Psoas muscle (tissue), 8 donors: ENCODE data around the gene SPATA6L. TPM values are rescaled to one million over a fixed set of nuclear protein-coding genes. Genes with fewer than 3 reads are reported as not detected.

ENCODE experiments used
- ATAC-seq, 4 donors: fragments of 200-7000 bp; cut with Tn5 transposase; one replicate each; pipeline ENCODE4 v1.9.1; 2020; ENCODE audit warnings: moderate library complexity in 3 of 4, mild to moderate bottlenecking in 2 of 4
- DNase-seq, 2 donors: peaks; one replicate each; pipeline ENCODE4 v3.0.0-alpha.2; 2020
- H3K27ac ChIP-seq: fragments of 200-600 bp; one replicate; pipeline ENCODE4 v1.8.0; 2022
- H3K27me3 ChIP-seq, 3 donors: fragments of 200-600 bp in 1 of 3; one replicate each; pipeline versions ENCODE4 v1.6.1 to v1.8.0; 2013 to 2022; ENCODE audit warnings: low read length in 2 of 3, mild to moderate bottlenecking in 2 of 3, moderate library complexity in 1 of 3; ENCODE audit not compliant: insufficient read depth in 3 of 3
- H3K36me3 ChIP-seq, 2 donors: fragments of 200-600 bp in 1 of 2; one replicate each; pipeline versions ENCODE4 v1.6.1 to v1.8.0; 2013 to 2022; ENCODE audit warnings: low read depth in 1 of 2, mild to moderate bottlenecking in 1 of 2, moderate library complexity in 1 of 2; ENCODE audit not compliant: insufficient read depth in 1 of 2
- H3K4me1 ChIP-seq: fragments of 200-600 bp; one replicate; pipeline ENCODE4 v1.8.0; 2022
- H3K4me3 ChIP-seq: fragments of 200-600 bp; one replicate; pipeline ENCODE4 v1.8.0; 2022; ENCODE audit warnings: mild to moderate bottlenecking
- H3K9me3 ChIP-seq: fragments of 200-600 bp; one replicate; pipeline ENCODE4 v1.8.0; 2022
- CTCF ChIP-seq: fragments of 200-600 bp; IDR thresholded peaks from one replicate; pipeline ENCODE4 v1.8.0; 2022; ENCODE audit warnings: antibody characterized with exemption
- WGBS, 3 donors: extraction: QIAGEN DNeasy Blood & Tissue Kit; methylation state at CpG; one replicate each; pipeline versions ENCODE4 v1.1.6 to v1.1.7; 2013; 5-methylcytosine and 5-hydroxymethylcytosine counted together
- intact Hi-C, 2 donors: fragments of 100-400 bp; cut with DNase I; formaldehyde crosslinking; loops; one replicate each; pipeline versions ENCODE4 v1.11.0 to v1.14.2; 2022
- polyA plus RNA-seq, 3 donors: library from polyadenylated mRNA; stranded (reverse); fragments of 200-250 nt; gene quantifications; one replicate each; pipeline ENCODE4 v1.2.3, GENCODE V29; 2013
- total RNA-seq, 4 donors: library from RNA; stranded (reverse); fragmentation: NEBNext Ultra II Directional in 2 of 4; extraction: Animal tissue kit (Norgen Biotek cat#: 25700) in 2 of 4; gene quantifications; one replicate each; pipeline versions ENCODE4 v1.2.1 to v1.2.4, GENCODE V29; 2021 to 2023
- donor health status: healthy with polysubstance abuse.
- donor health status: DM: no; HTN: no; CAD: no; lungs with moderate emphysema.
- donor health status: Bipolar disorder and iron deficiency.
- donor health status: healthy.
- donor health status: DM: yes; HTN: yes; CAD: no.
- donor health status: DM: no; HTN: no; CAD: no.
- donor health status: DM: no; HTN: no; CAD: no.
- donor health status: DM: yes; HTN: yes; CAD: no.

Gene SPATA6L
- total and polyA plus RNA-seq, 7 donors: 0.09 to 0.79 (median 0.22) TPM

GRCh38 chr9:4620057-4620765 is 46.1 kb downstream of the SPATA6L start:
- H3K27ac ChIP-seq: no peak overlapping the region
- no peaks in the 10 kb centered on the region for H3K9me3 ChIP-seq
- TF ChIP-seq CTCF: no peak
- H3K27me3 ChIP-seq: no peaks in the 10 kb centered on the region
- intact Hi-C loops: no loop called here
- WGBS, 3 donors: 82 to 89% (median 83%) methylated on average over 3 of the region's 3 CpGs
- H3K4me3 ChIP-seq: no peak overlapping the region
- no peaks in the 10 kb centered on the region for H3K36me3 ChIP-seq
- no peaks in the 10 kb centered on the region for H3K4me1 ChIP-seq
- ATAC-seq (no peak), DNase-seq (no peak)

GRCh38 chr9:4618700-4619099 is 47.6 kb downstream of the SPATA6L start:
- no peak overlapping the region for H3K4me3 ChIP-seq
- intact Hi-C loops: no loop called here
- no peaks in the 10 kb centered on the region for H3K9me3 ChIP-seq
- H3K36me3 ChIP-seq: no peaks in the 10 kb centered on the region
- H3K4me1 ChIP-seq: no peaks in the 10 kb centered on the region
- no peak overlapping the region for H3K27ac ChIP-seq
- ATAC-seq: no peak
- DNase-seq: no peak
- no peaks in the 10 kb centered on the region for H3K27me3 ChIP-seq
- 85 to 96% (median 89%) methylated on average over 2 of the region's 2 CpGs for WGBS, 3 donors
- no peak for TF ChIP-seq CTCF

- no peaks in the 10 kb centered on the region for H3K36me3 ChIP-seq
- WGBS, 3 donors: 49 to 56% (median 54%) methylated on average over 3 of the region's 3 CpGs
- no peak overlapping the region for H3K27ac ChIP-seq
- ATAC-seq (no peak), DNase-seq (no peak)
- TF ChIP-seq CTCF: no peak
- no peaks in the 10 kb centered on the region for H3K27me3 ChIP-seq
- no peaks in the 10 kb centered on the region for H3K4me1 ChIP-seq
- intact Hi-C loops: no loop called here
- no peaks in the 10 kb centered on the region for H3K9me3 ChIP-seq
- H3K4me3 ChIP-seq: no peak overlapping the region
Measured at GRCh38 chr9:4617752-4618151, 48.5 kb downstream of the SPATA6L start.

GRCh38 chr9:4615778-4616177 is 50.5 kb downstream of the SPATA6L start:
- no peaks in the 10 kb centered on the region for H3K9me3 ChIP-seq
- 85 to 94% (median 87%) methylated on average over 5 of the region's 5 CpGs for WGBS, 3 donors
- no peaks in the 10 kb centered on the region for H3K4me1 ChIP-seq
- no peaks in the 10 kb centered on the region for H3K36me3 ChIP-seq
- intact Hi-C loops: no loop called here
- ATAC-seq (no peak), DNase-seq (no peak)
- no peak for TF ChIP-seq CTCF
- H3K27ac ChIP-seq: no peak overlapping the region
- no peaks in the 10 kb centered on the region for H3K27me3 ChIP-seq
- no peak overlapping the region for H3K4me3 ChIP-seq

- H3K27ac ChIP-seq: no peak overlapping the region
- H3K4me3 ChIP-seq: no peak overlapping the region
- WGBS, 3 donors: 43 to 59% (median 50%) methylated on average over 4 of the region's 4 CpGs
- H3K27me3 ChIP-seq: no peaks in the 10 kb centered on the region
- no peaks in the 10 kb centered on the region for H3K9me3 ChIP-seq
- intact Hi-C loops: no loop called here
- ATAC-seq (no peak), DNase-seq (no peak)
- no peak for TF ChIP-seq CTCF
- H3K4me1 ChIP-seq: no peaks in the 10 kb centered on the region
- no peaks in the 10 kb centered on the region for H3K36me3 ChIP-seq
Measured at GRCh38 chr9:4615251-4615650, 51.0 kb downstream of the SPATA6L start.
